GM12864 (cell line): ENCODE measurements around the gene AQP7.

Experiments used
- DNase-seq: peaks from one replicate; pipeline ENCODE4 v3.0.0-alpha.2; 2011; ENCODE audit warnings: low read depth
- H3K4me3 ChIP-seq: 2 replicates; pipeline ENCODE4 v1.5.1; 2011; ENCODE audit warnings: mild to moderate bottlenecking, low read depth, low read length, control low read depth
- CTCF ChIP-seq: IDR thresholded peaks from 2 replicates; pipeline ENCODE4 v1.5.1; 2011; ENCODE audit warnings: low read depth, mild to moderate bottlenecking, moderate library complexity, low read length, control low read depth, inconsistent platforms; ENCODE audit errors: missing control alignments

The AQP7 gene

DNA sequence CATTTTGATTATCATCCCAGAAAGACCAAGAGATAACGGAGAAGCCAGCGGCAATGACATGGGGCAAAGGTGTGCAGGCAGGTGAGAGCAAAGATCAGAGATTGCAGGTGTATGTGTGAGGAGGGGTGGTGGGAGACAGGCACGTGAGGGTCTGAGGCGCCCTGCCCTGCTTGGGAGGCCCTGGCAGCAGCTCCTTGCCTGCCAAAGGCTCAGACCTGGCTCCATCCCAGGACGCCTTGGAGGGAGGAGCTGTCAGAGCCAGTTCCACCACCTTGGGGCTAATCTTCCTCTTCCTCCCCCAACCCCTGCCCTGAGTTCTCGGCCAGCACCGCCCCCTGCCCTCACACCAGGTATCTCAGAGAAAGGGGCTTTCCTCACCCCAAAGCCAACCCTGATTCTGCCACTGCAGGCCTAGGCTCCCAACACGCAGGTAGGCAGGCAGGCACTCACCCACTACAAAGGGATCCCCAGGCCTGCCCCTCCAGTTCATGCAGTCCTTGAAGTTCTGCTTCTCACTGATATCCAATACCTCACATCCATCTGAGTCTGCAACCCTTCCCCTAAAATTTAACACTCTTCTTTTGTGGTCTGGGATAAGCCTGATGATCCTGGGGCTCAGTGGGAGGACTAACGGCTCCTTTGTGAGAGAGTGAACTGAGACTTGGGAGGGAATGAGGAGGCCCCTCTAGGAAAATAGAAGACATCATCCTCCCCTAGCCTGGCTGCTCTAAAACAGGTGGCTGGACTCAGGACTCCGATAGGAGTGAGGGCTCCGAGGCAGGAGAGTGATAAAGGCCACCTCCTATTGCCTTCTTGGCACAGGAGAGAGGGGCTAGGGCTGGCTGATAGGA lies 43.2 kb upstream of the AQP7 start:
- no peak for DNase-seq
- TF ChIP-seq CTCF, result no peak
- H3K4me3 ChIP-seq, result no peak overlapping the region

GRCh38 chr9:33443464-33444154 lies 41.2 kb upstream of the AQP7 start:
- no peak for DNase-seq
- no peak for TF ChIP-seq CTCF

DNA sequence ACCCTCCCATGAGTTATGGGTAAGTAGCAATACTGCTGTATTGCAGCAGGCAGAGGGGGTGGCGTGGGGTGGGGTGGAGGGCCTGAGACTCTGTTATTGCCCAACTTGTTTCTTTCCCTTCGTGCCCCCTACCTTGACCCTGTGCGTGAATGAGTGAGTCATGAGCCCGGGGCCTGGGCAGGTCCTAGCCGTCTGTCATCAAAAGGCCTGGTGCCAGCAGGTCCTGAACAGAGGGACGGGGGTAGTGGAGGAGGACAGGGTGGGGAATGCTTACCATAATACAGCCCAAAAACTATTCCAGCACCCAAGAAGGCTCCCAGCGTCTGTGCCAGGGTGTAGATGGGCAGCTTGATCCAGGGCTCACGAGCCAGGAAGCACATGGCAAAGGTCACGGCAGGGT lies 40.7 kb upstream of the AQP7 start:
- no peak overlapping the region for H3K4me3 ChIP-seq
- no peak for TF ChIP-seq CTCF
- DNase-seq, result no peak

More at GRCh38 chr9:33443464-33444154, 41.2 kb upstream of the AQP7 start:
- no peak overlapping the region for H3K4me3 ChIP-seq

DNA sequence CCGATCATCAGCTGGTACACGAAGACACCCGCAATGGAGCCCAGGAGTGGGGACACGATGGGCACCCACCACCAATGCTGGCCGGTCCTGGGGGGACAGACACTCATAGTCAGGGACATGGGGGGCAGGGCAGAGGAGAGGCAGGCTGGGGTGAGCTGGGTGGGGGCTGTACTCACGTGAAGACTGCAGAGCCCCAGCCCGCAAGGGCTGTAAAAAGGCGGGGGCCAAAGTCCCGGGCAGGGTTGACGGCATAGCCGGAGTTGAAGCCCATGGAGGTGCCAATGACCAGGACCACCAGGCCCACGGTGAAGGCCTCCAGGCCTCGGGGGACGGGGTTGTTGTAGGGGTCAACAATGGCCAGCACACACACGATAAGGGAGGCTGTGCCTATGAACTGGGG lies 39.8 kb upstream of the AQP7 start:
- DNase-seq, result no peak
- H3K4me3 ChIP-seq, result no peak overlapping the region
- TF ChIP-seq CTCF, result no peak

GRCh38 chr9:33440609-33441008 lies 38.2 kb upstream of the AQP7 start:
- no peak for DNase-seq
- H3K4me3 ChIP-seq, result no peak overlapping the region
- TF ChIP-seq CTCF, result no peak

GRCh38 chr9:33440204-33440603 lies 37.8 kb upstream of the AQP7 start:
- DNase-seq, result no peak
- no peak overlapping the region for H3K4me3 ChIP-seq
- no peak for TF ChIP-seq CTCF
